ENCODE measurements around the gene CKS2. TPM values are rescaled to one million over a fixed set of nuclear protein-coding genes. Genes with fewer than 3 reads are reported as not detected.
"Not testable (repeated sequence)": the region's sequence is repeated elsewhere in the genome, so short reads cannot be mapped to it uniquely, and the experiment has no call there.

The CKS2 gene
- total RNA-seq = 162 and 164 TPM in 2 replicates

DNA sequence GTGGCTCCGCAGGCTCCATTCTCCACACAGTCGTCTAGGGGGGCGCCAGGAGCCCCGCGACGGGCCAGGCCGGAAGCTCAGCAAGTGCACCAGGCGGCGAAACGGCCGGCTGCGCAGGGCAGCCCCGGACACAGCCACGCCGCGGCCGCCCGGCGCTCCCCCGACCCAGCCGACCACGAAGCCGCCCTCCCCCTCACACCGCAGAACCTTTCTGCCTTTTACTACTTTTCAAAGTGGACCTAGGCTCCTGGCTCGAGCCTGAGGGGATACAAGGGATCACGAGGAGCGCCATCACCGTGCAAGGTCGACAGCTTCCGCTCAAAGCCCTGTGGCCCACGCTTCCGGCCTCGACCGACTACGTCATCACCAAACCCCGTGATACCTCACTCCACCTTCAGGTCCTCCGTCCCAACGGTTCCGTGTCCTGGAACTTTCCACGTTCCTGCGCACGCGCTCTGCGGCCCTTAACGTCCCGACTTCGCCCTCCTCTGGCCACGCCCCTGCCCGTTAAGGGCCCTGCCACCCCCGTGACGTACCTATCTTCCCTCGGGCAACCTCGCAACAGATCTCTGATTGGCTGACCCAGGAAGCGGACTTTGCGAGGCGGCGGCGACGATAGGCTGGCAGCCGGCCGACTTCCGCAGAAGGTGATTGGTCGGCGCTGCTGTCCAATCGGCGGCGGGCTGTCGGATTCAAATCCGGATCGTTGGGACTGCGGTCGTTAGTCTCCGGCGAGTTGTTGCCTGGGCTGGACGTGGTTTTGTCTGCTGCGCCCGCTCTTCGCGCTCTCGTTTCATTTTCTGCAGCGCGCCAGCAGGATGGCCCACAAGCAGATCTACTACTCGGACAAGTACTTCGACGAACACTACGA lies at the start of gene CKS2:
Gene CKS2 (plus strand): TSS at position 721 of the 871 bp plus-strand sequence. CDS start 98 bp downstream, at position 819.
- intact Hi-C loops (cut with micrococcal nuclease) = loop anchor here (1.0 to 5.0 kb wide), 2 partner anchors 8 to 152 kb away; partner anchors contain the start of gene SECISBP2

DNA sequence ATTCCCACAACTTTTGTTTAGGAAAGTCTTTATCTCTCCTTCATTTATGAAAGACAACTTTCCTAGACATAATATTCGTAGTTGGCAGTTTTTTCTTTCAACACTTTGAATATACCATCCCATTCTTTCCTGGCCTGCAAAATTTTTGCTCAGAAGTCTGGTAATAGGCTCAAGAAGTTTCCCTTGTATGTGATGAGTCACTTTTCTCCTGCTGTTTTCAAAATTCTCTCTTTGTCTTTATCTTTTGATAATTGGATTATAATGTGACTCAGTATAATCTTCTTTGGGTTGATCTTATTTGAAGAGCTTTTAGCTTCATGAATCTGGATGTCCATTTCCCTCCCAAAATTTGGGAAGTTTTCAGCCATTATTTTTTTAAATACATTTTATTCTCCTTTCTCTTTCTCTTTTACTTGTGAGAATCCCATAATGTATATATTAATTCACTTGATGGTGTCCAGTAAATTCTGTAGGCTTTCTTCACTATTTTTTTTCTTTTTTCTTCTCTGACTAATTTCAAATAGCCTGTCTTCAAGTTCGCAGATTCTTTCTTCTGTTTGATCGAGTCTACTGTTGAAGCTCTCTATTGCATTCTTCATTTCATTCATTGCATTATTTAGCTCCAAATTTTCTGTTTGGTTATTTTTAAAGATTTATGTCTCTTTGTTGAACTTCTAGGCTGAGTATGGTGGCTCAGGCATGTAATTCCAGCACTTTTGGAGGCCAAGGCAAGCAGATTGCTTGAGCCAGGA lies 37.3 kb upstream of the CKS2 start:
- intact Hi-C loops (cut with micrococcal nuclease) = loop anchor here (10.0 kb wide), 1 partner anchor 99 kb away; the partner anchor contains the start of gene SHC3

- intact Hi-C loops (cut with micrococcal nuclease) = loop anchor here (10.0 kb wide), 1 partner anchor 100 kb away; the partner anchor contains the start of gene SHC3
Observed at GRCh38 chr9:89274838-89275237, 36.2 kb upstream of the CKS2 start.

GRCh38 chr9:89276040-89276439 lies 35.0 kb upstream of the CKS2 start:
- intact Hi-C loops (cut with micrococcal nuclease) = loop anchor here (10.0 kb wide), 1 partner anchor 101 kb away; the partner anchor contains the start of gene SHC3

DNA sequence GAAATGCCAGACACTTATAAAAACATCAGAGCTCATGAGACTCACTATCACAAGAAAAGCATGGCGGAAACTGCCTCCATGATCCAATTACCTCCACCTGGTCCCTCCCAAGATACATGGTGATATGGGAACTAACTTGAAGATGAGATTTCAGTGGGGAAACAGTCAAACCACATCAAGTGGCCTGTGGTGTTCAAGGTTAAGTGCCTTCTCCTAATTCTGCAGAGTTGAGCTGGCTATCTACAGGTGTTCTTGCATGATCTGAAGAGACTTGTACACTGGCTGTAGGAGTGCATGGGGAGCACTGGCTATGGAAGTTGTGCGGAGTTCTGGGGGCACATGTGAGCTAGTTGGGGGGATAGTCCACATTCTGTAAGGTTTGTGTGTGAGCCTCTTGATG lies 34.0 kb upstream of the CKS2 start:
- intact Hi-C loops (cut with micrococcal nuclease) = loop anchor here (10.0 kb wide), 1 partner anchor 102 kb away; the partner anchor contains the start of gene SHC3

GRCh38 chr9:89277454-89277853 lies 33.5 kb upstream of the CKS2 start:
- intact Hi-C loops (cut with micrococcal nuclease) = loop anchor here (10.0 kb wide), 1 partner anchor 103 kb away; the partner anchor contains the start of gene SHC3

GRCh38 chr9:89278551-89278950 lies 32.4 kb upstream of the CKS2 start:
- intact Hi-C loops (cut with micrococcal nuclease) = loop anchor here (10.0 kb wide), 1 partner anchor 104 kb away; the partner anchor contains the start of gene SHC3

DNA sequence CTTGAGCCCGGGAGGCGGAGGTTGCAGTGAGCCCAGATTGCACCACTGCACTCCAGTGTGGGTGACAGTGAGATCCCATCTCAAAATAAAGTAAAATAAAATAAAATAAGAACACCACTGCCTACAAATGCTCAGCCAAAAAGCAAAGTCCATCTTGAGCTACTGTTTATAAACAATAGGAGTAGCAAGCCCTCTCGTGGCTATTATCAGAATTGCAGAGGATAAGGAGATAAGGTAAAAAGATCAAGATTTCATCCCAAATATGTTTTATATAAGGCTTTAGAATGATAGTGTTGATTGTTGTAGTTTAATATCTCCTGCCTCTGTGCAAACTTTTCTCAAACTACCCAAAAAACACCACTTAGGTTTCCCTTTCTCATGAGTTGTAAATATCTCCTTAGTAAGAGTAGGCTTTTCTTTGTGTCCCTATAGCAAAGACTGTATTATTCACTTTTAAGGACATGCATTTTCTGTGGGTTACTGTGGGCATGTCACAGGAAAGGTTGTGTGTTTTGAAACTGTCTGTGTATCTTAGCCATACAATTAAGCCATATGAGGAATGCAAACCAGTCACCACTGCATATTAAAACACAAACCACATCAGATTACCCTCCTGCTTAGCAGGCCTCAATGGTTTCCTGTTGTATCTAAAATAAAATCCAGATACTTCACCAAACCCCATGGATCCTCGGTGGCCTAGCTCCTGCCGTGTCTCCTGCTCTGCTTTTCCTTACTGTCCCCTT lies 31.8 kb upstream of the CKS2 start:
- intact Hi-C loops (cut with micrococcal nuclease) = loop anchor here (10.0 kb wide), 1 partner anchor 104 kb away; the partner anchor contains the start of gene SHC3

DNA sequence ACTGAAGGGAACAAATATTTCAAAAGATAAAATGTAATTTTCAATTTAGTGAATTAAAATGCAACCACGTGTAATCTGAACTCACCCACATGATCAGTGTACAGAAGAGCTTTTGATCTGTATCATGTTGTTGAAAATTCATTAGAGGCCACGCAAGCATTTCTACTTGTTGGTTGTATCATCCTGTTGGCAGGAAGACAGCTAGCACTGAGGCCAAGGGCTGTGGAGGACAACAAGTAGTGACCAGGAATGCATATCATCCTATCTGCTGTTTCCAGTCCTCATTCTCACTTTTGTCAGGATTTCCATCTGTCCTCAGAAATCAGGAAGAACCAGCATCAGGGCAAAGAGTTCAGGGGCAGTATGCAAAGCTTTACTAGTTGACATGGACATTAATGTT lies 29.9 kb upstream of the CKS2 start:
- intact Hi-C loops (cut with micrococcal nuclease) = no loop called here

DNA sequence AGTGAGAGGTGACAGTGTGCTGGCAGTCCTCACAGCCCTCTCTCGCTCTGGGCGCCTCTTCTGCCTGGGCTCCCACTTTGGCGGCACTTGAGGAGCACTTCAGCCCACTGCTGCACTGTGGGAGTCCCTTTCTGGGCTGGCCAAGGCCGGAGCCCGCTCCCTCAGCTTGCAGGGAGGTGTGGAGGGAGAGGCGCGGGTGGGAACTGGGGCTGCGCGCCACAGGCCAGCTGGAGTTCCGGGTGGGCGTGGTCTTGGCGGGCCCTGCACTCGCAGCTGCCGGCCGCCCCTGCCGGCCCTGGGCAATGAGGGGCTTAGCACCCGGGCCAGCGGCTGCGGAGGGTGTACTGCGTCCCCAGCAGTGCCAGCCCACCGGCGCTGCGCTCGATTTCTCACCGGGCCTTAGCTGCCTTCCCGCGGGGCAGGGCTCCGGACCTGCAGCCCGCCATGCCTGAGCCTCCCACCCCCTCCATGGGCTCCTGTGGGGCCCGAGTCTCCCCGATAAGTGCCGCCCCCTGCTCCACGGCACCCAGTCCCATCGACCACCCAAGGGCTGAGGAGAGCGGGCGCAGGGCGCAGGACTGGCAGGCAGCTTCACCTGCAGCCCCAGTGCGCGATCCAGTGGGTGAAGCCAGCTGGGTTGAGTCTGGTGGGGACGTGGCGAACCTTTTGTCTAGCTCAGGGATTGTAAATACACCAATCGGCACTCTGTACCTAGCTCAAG lies 28.6 kb upstream of the CKS2 start:
- intact Hi-C loops (cut with micrococcal nuclease) = not testable (repeated sequence)

DNA sequence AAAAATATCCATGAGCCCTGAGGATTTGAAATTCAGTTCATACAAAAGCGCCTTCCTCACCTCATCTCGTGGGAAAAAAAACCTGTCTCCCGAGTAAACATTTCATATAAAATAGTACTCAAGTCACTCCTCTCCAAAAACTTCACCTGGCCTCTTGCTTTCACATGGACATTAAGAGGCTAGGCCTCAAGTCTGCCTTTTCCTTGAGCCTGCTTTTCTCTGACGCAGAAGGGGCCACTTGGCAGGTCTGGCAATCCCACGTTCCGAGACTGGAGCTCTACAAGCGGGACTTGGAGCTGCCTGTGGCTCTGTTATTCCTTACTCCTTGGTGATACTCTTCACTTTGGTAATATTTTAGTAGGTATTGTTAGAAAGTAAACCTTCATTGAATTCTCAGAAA lies 26.9 kb upstream of the CKS2 start:
- intact Hi-C loops (cut with micrococcal nuclease) = no loop called here

GRCh38 chr9:89291741-89292140 lies 19.3 kb upstream of the CKS2 start:
- intact Hi-C loops (cut with micrococcal nuclease) = no loop called here

DNA sequence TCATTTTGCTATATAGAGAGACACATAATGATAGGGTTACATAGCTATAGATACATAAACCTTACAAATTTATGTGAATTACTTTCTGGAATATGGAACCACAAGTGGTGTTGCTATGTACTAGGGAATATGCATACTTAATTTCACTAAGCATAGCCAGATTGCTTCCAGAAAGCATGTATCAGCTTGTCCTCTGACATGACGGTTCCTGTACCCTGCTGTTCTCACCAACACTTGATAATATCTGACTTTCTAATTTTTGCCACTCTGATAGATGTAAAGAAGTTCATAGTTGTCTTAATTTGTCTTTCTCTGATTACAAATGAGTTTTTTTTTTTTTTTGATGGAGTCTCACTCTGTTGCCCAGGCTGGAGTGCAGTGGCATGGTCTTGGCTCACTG lies 18.0 kb upstream of the CKS2 start:
- intact Hi-C loops (cut with micrococcal nuclease) = no loop called here

DNA sequence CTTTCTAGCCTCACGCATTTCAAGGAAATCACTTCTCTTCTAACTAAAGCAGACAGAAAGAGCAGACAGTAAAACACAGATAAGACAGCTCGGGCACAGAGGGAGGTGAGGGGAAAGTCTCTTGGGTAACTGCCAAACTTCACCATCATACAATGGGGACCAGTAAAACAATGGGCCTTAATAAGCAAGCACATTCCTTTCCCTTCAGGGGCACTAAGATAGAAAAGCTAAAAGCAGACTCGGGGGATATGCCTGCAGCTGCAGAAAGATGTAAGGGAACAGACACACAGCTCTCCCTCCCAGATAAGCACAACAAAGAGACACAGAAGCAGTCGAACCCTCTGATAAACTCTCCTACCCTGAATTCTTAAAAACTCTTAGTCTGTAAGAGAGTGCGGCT lies 15.6 kb upstream of the CKS2 start:
- intact Hi-C loops (cut with micrococcal nuclease) = no loop called here

DNA sequence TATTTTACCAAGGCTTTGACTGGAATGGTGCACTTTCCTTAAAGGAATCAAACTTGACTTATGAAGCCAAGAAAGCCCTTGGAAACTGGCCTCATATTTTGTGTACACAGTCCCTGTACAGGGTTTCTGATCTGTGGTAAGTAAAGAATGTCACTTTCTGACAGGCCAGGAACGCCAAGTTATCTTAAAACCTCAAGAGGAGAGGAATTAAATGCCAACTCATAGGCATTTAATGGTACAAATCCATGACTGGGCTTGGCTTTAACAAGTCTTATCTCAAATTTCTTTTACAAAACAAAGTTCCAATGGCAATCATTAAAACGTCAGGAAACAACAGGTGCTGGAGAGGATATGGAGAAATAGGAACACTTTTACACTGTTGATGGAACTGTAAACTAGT lies 9.0 kb upstream of the CKS2 start:
- intact Hi-C loops (cut with micrococcal nuclease) = not testable (repeated sequence)

- intact Hi-C loops (cut with micrococcal nuclease) = no loop called here
Observed at GRCh38 chr9:89304020-89304833, 6.8 kb upstream of the CKS2 start.

- intact Hi-C loops (cut with micrococcal nuclease) = no loop called here
Observed at GRCh38 chr9:89304834-89305188, 6.2 kb upstream of the CKS2 start.

DNA sequence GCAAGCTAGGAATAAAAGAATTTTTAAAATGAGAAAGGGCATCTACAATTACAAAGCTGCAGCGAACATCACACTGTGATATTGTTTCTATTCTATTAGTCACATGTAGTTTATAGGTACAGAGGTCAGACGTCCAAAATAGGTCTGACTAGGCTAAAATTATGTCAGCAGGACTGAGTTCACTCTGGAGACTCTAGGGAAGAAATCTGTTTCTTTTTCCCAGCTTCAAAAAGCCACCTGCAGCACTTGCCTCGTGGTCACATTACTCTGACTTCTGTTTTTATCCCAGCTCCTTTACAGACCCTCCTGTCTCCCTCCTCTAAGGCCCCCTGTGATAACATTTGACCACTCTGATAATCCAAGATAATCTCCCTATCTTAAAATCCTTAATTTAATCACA lies 5.1 kb upstream of the CKS2 start:
- intact Hi-C loops (cut with micrococcal nuclease) = no loop called here

- intact Hi-C loops (cut with micrococcal nuclease) = no loop called here
Observed at GRCh38 chr9:89309166-89309565, 1.8 kb upstream of the CKS2 start.

Measured in T-helper 2 cell treated with Interferon-gamma antibody and Interleukin-4, amounts not matched to agents 100 ng/mL and 5 ng/mL, for 36 hours (primary cell).